HepG2 (cell line): ENCODE results near the gene TNFRSF25. TPM values are rescaled to one million over a fixed set of nuclear protein-coding genes. Genes with fewer than 3 reads are reported as not detected.

Experiments used
- CREB3 ChIP-seq: sonication (generic); formaldehyde crosslinking; IDR thresholded peaks from 2 replicates; pipeline ENCODE4 v1.5.0; 2020; ENCODE audit warnings: missing genetic modification reagents
- CREBL2 ChIP-seq: sonication (generic); formaldehyde crosslinking; IDR thresholded peaks from 2 replicates; pipeline ENCODE4 v1.8.1; 2023; ENCODE audit warnings: missing genetic modification reagents, mild to moderate bottlenecking, borderline replicate concordance
- KAT7 ChIP-seq: IDR thresholded peaks from 2 replicates; pipeline ENCODE4 v1.6.1; 2018; ENCODE audit warnings: borderline replicate concordance, missing compliant biosample characterization
- KLF15 ChIP-seq: sonication (generic); formaldehyde crosslinking; IDR thresholded peaks from 2 replicates; pipeline ENCODE4 v1.8.1; 2023; ENCODE audit warnings: borderline replicate concordance, mild to moderate bottlenecking, inconsistent platforms, missing genetic modification reagents, mixed read lengths
- NFE2L1 ChIP-seq: sonication (generic); formaldehyde crosslinking; IDR thresholded peaks from 2 replicates; pipeline ENCODE4 v1.4.0; 2020; ENCODE audit warnings: missing genetic modification reagents, mild to moderate bottlenecking, borderline replicate concordance
- SAFB2 ChIP-seq: sonication (generic); formaldehyde crosslinking; IDR thresholded peaks from 2 replicates; pipeline ENCODE4 v1.5.1; 2020; ENCODE audit warnings: missing genetic modification reagents, low read depth, mild to moderate bottlenecking, borderline replicate concordance
- SPEN ChIP-seq: sonication (generic); formaldehyde crosslinking; IDR thresholded peaks from 2 replicates; pipeline ENCODE4 v1.5.1; 2020; ENCODE audit warnings: low read depth, mild to moderate bottlenecking, missing genetic modification reagents
- ZNF563 ChIP-seq: sonication (generic); formaldehyde crosslinking; IDR thresholded peaks from 2 replicates; pipeline ENCODE4 v1.8.0; 2022; ENCODE audit warnings: mild to moderate bottlenecking, moderate library complexity, missing genetic modification reagents
- polyA plus RNA-seq, 8 experiments: library from polyadenylated mRNA; depleted of rRNA in 3 of 8; stranded (reverse) in 7 of 8; unstranded in 1 of 8; fragments of >200 nt; fragmentation: Illumina TruSeq in 4 of 8; extraction: Trizol in 4 of 8; gene quantifications; 2 replicates each; pipeline versions ENCODE4 v1.2.1 to v1.2.3, GENCODE V29; 2011 to 2016; ENCODE audit warnings: low read depth in 4 of 8, missing spikeins in 1 of 8, mixed read lengths in 1 of 8; ENCODE audit not compliant: insufficient read depth in 1 of 8
- total RNA-seq, 5 experiments: library from RNA; depleted of rRNA; stranded (reverse); fragments of >200 nt; fragmentation: Illumina TruSeq; extraction: Trizol; gene quantifications; 2 replicates each; pipeline ENCODE4 v1.2.3, GENCODE V29; 2016; ENCODE audit warnings: low read depth in 1 of 5
- TF ChIP-seq, protein P1 (sequence below): sonication (generic); formaldehyde crosslinking; IDR thresholded peaks from 2 replicates; pipeline ENCODE4 v1.5.0; 2020; ENCODE audit warnings: missing genetic modification reagents, mild to moderate bottlenecking, borderline replicate concordance

The TNFRSF25 gene
- total and polyA plus RNA-seq, 2 of the 13 experiments (the other 11 are each of a cell fraction or from before 2014, with no cell fraction given) = 1.4 to 1.5 TPM

- TF ChIP-seq, protein P1, sequence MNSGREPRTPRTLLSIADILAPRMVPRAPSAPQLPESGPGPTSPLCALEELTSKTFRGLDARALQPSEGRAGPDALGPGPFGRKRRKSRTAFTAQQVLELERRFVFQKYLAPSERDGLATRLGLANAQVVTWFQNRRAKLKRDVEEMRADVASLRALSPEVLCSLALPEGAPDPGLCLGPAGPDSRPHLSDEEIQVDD (CRISPR knock-in tag) = no peak; the same call in 1 of the 2 replicates
- peak; percentile 74; the same call in 1 of the 2 replicates for TF ChIP-seq KLF15 (CRISPR knock-in tag)
- TF ChIP-seq NFE2L1 (CRISPR knock-in tag) = no peak
- 0 out of 2 replicates have a peak, but pooled peaks have one; percentile 59 for TF ChIP-seq SAFB2 (CRISPR knock-in tag)
- TF ChIP-seq SPEN (CRISPR knock-in tag) = peak; percentile 64; the same call in 1 of the 2 replicates
- 0 out of 2 replicates have a peak, but pooled peaks have one; percentile 60 for TF ChIP-seq ZNF563 (CRISPR knock-in tag)
- no peak for TF ChIP-seq CREB3 (CRISPR knock-in tag)
- TF ChIP-seq KAT7 (CRISPR knock-in tag) = peak; percentile 59; the same call in 1 of the 2 replicates
- TF ChIP-seq CREBL2 = no peak; the same call in 1 of the 2 replicates
Observed at GRCh38 chr1:6447818-6448748, 17.9 kb downstream of the TNFRSF25 start (continued).
